ENCODE measurements around the gene RANBP9. TPM values are rescaled to one million over a fixed set of nuclear protein-coding genes. Genes with fewer than 3 reads are reported as not detected.

RANBP9 gene
- total RNA-seq, 2 donors from 2014 or later, result 28.4 TPM

GRCh38 chr6:13677878-13678254 is 33.8 kb downstream of the RANBP9 start:
- H3K4me1 ChIP-seq, result peaks cover 0 to 15% of the 10 kb centered on the region in 2 donors
- peaks cover 0 to 18% of the 10 kb centered on the region in 2 donors for H3K9me3 ChIP-seq
- no peaks in the 10 kb centered on the region for H3K27me3 ChIP-seq
- no peak overlapping the region for H3K27ac ChIP-seq
- DNase-seq (ENCODE audit: low spot score), result no peak
- TF ChIP-seq, protein P1, sequence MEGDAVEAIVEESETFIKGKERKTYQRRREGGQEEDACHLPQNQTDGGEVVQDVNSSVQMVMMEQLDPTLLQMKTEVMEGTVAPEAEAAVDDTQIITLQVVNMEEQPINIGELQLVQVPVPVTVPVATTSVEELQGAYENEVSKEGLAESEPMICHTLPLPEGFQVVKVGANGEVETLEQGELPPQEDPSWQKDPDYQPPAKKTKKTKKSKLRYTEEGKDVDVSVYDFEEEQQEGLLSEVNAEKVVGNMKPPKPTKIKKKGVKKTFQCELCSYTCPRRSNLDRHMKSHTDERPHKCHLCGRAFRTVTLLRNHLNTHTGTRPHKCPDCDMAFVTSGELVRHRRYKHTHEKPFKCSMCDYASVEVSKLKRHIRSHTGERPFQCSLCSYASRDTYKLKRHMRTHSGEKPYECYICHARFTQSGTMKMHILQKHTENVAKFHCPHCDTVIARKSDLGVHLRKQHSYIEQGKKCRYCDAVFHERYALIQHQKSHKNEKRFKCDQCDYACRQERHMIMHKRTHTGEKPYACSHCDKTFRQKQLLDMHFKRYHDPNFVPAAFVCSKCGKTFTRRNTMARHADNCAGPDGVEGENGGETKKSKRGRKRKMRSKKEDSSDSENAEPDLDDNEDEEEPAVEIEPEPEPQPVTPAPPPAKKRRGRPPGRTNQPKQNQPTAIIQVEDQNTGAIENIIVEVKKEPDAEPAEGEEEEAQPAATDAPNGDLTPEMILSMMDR (IDR thresholded peaks at IDR 0.05), result no peak
- no peak overlapping the region for H3K4me3 ChIP-seq
- H3K36me3 ChIP-seq, result no peaks in the 10 kb centered on the region

DNA sequence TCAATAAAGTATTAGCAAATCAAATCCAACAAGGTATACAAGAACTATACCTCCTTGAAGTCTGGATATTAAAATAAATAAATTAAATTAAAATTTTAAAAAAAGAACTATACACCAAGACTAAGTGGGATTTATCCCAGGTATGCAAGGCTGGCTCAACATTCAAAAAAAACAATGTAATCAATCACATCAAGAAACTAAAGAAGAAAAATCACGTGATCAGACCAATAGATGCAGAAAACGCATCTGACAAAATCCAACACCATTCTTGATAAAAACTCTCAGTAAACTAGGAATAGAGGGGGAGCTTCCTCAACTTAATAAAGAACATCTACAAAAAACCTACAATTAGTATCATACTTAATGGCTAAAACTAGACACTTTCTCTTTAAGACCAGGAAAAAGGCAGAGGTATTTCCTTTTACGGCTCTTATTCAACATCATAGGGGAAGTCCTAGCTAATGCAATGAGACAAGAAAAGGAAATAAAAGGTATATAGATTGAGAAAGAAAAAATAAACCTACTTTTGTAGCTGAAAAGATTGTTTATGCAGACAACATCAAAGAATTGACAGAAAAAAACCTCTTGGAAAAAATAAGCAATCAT is 35.0 kb downstream of the RANBP9 start:
- TF ChIP-seq, protein P1 (IDR thresholded peaks at IDR 0.05), result no peak
- peaks cover 0 to 12% of the 10 kb centered on the region in 2 donors for H3K4me1 ChIP-seq

GRCh38 chr6:13674533-13675190 is 37.0 kb downstream of the RANBP9 start:
- Histone ChIP-seq H3K4me1 (peaks cover 0 to 12% of the 10 kb centered on the region in 2 donors), H3K27ac (no peak overlapping the region), H3K36me3 (no peaks in the 10 kb centered on the region), H3K4me3 (no peak overlapping the region), H3K27me3 (no peaks in the 10 kb centered on the region), H3K9me3 (peaks cover 0 to 12% of the 10 kb centered on the region in 2 donors)
- no peak for DNase-seq (ENCODE audit: low spot score)
- TF ChIP-seq, protein P1 (IDR thresholded peaks at IDR 0.05), result no peak

More for the DNA sequence above, 35.0 kb downstream of the RANBP9 start:
- Histone ChIP-seq H3K4me3 (no peak overlapping the region), H3K36me3 (no peaks in the 10 kb centered on the region), H3K27ac (no peak overlapping the region), H3K27me3 (no peaks in the 10 kb centered on the region), H3K9me3 (peaks cover 0 to 18% of the 10 kb centered on the region in 2 donors)
- DNase-seq (ENCODE audit: low spot score), result no peak

- TF ChIP-seq, protein P1 (IDR thresholded peaks at IDR 0.05), result no peak
- no peak overlapping the region for H3K4me3 ChIP-seq
- peaks cover 0 to 12% of the 10 kb centered on the region in 2 donors for H3K4me1 ChIP-seq
- no peak for DNase-seq (ENCODE audit: low spot score)
- H3K36me3 ChIP-seq, result no peaks in the 10 kb centered on the region
- H3K27ac ChIP-seq, result no peak overlapping the region
- no peaks in the 10 kb centered on the region for H3K27me3 ChIP-seq
- H3K9me3 ChIP-seq, result peaks cover 0 to 11% of the 10 kb centered on the region in 2 donors
These were observed 37.7 kb downstream of the RANBP9 start for GRCh38 chr6:13673825-13674444.

DNA sequence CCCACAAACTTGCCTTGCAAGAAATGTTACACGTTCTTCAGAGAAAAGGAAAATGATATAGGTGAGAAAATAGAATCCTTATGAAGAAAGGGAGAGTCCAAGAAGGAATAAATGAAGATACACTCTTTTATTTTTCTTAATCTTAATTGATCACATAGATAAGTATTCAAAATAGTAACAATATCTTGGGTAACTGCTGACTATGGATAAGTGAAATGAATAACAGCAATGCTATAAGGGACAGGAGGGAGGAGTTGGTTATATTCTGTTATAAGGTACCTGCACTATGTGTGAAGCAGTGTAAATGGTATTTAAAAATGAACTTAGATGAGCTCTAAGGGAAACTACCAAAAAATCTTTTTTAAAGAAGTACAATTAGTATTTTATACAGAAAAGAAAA is 38.3 kb downstream of the RANBP9 start:
- no peaks in the 10 kb centered on the region for H3K36me3 ChIP-seq
- no peak for DNase-seq (ENCODE audit: low spot score)
- TF ChIP-seq, protein P1 (IDR thresholded peaks at IDR 0.05), result no peak
- no peak overlapping the region for H3K4me3 ChIP-seq
- H3K4me1 ChIP-seq, result peaks cover 0 to 8% of the 10 kb centered on the region in 2 donors
- peaks cover 0 to 11% of the 10 kb centered on the region in 2 donors for H3K9me3 ChIP-seq
- no peak overlapping the region for H3K27ac ChIP-seq
- no peaks in the 10 kb centered on the region for H3K27me3 ChIP-seq
